ENCODE results near the gene ZNF287.

Gene ZNF287

DNA sequence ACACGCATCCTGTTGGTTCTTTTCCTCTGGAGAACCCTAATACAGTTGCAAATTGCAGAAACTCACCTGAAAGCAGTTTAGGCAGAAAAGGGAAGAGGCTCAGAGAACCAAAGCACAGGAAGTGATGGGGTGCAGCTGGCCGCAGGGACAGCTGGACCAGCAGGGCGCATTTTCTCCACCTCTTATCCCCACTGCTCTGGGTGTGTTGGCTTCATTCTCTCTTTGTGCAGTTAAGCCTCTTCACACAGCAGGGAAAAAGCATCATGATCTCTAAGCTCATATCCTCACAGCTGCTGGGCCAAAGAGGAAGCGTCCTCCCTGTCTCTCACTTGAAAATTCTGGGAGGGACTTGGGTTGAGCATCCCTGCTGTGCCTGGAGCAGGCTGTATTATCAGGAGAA is 57.0 kb downstream of the ZNF287 start:
- no peaks in the 10 kb centered on the region for H3K36me3 ChIP-seq
- DNase-seq, result no peak
- TF ChIP-seq, protein P1, sequence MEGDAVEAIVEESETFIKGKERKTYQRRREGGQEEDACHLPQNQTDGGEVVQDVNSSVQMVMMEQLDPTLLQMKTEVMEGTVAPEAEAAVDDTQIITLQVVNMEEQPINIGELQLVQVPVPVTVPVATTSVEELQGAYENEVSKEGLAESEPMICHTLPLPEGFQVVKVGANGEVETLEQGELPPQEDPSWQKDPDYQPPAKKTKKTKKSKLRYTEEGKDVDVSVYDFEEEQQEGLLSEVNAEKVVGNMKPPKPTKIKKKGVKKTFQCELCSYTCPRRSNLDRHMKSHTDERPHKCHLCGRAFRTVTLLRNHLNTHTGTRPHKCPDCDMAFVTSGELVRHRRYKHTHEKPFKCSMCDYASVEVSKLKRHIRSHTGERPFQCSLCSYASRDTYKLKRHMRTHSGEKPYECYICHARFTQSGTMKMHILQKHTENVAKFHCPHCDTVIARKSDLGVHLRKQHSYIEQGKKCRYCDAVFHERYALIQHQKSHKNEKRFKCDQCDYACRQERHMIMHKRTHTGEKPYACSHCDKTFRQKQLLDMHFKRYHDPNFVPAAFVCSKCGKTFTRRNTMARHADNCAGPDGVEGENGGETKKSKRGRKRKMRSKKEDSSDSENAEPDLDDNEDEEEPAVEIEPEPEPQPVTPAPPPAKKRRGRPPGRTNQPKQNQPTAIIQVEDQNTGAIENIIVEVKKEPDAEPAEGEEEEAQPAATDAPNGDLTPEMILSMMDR (IDR thresholded peaks at IDR 0.05; ENCODE audit: low read depth, low read length), result no peak
- no peaks in the 10 kb centered on the region for H3K9me3 ChIP-seq
- H3K4me3 ChIP-seq (ENCODE audit: low read depth, low read length), result no peak overlapping the region
- H3K27me3 ChIP-seq, result no peaks in the 10 kb centered on the region; the same call in 1 of the 2 replicates
- H3K4me1 ChIP-seq, result no peaks in the 10 kb centered on the region

DNA sequence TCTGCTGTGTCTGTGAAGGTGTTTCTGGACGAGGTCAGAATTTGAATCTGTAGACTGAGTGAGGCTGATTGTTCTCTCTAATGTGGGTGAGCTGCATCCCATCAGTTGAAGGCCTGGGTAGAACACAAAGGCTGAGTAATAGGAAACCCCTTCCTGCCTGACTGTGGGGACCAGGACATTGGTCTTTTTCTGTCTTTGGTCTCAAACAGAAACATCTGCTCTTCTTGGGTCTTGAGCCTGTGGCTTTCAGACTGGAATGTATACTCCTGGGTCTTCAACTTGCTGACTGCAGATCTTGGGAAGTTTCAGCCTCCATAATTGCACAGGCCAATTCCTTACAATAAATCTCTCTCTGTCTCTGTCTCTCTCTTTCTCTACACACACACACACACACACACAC is 57.4 kb downstream of the ZNF287 start:
- Histone ChIP-seq H3K4me1 (no peaks in the 10 kb centered on the region), H3K27me3 (no peaks in the 10 kb centered on the region)
- no peak for DNase-seq

GRCh38 chr17:16507918-16508533 is 61.0 kb downstream of the ZNF287 start:
- no peak overlapping the region for H3K4me3 ChIP-seq (ENCODE audit: low read depth, low read length)
- no peaks in the 10 kb centered on the region for H3K9me3 ChIP-seq
- no peaks in the 10 kb centered on the region for H3K36me3 ChIP-seq
- H3K4me1 ChIP-seq, result no peaks in the 10 kb centered on the region
- H3K27me3 ChIP-seq, result no peaks in the 10 kb centered on the region
- TF ChIP-seq, protein P1 (IDR thresholded peaks at IDR 0.05; ENCODE audit: low read depth, low read length), result no peak
- no peak for DNase-seq

More for the DNA sequence above, 57.4 kb downstream of the ZNF287 start:
- no peaks in the 10 kb centered on the region for H3K36me3 ChIP-seq
- TF ChIP-seq, protein P1 (IDR thresholded peaks at IDR 0.05; ENCODE audit: low read depth, low read length), result no peak
- no peak overlapping the region for H3K4me3 ChIP-seq (ENCODE audit: low read depth, low read length)
- no peaks in the 10 kb centered on the region for H3K9me3 ChIP-seq

DNA sequence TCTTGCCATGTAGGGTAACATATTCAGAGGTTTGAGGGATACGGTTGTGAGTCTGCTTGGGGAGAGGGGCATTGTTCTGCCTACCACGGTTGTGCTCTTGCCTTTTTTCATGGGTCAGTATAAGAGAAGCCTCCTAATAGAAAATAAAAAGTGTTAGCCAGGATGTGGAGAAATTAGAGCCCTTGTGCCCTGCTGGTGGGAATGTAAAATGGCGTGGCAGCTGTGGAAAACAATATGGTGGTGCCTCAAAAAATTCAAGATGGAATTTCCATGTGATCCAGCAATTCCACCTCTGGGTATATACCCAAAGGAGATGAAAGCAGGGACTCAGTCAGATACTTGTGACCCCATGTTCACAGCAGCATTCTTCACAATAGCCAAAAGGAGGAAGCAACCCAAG is 62.8 kb downstream of the ZNF287 start:
- Histone ChIP-seq H3K4me1 (no peaks in the 10 kb centered on the region), H3K36me3 (no peaks in the 10 kb centered on the region), H3K9me3 (no peaks in the 10 kb centered on the region), H3K4me3 (ENCODE audit: low read depth, low read length) (no peak overlapping the region), H3K27me3 (no peaks in the 10 kb centered on the region)
- no peak for DNase-seq
- TF ChIP-seq, protein P1 (IDR thresholded peaks at IDR 0.05; ENCODE audit: low read depth, low read length), result no peak

DNA sequence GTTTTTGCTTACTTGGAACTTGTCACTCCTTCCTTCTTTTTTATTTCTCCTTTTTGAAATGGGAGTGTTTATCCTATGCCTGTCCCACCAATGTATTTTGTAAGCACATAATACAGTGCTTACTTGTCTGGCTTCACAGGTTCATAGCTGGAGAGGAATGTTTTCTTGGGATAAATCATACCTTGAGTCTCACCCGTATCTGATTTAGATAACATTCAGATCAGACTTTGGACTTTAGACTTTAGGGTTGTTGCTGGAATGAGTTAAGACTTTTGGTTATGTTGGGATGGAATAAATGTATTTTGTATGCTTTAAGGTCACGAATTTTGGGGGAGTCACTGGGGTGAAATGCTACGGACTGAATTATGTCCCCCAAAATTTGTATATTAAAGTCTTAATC is 64.0 kb downstream of the ZNF287 start:
- no peak for DNase-seq
- Histone ChIP-seq H3K36me3 (no peaks in the 10 kb centered on the region), H3K9me3 (no peaks in the 10 kb centered on the region), H3K27me3 (no peaks in the 10 kb centered on the region), H3K4me1 (no peaks in the 10 kb centered on the region), H3K4me3 (ENCODE audit: low read depth, low read length) (no peak overlapping the region)
- TF ChIP-seq, protein P1 (IDR thresholded peaks at IDR 0.05; ENCODE audit: low read depth, low read length), result no peak

Measured in BE2C (cell line).